Measurements from ENCODE around the gene MED15. TPM values are rescaled to one million over a fixed set of nuclear protein-coding genes. Genes with fewer than 3 reads are reported as not detected.

MED15 gene
- total and polyA plus RNA-seq, 4 donors, result 57.8 to 123 (median 69.1) TPM

- Histone ChIP-seq H3K9me3 (ENCODE audit: control insufficient read depth in 4 of 4, insufficient read depth in 3 of 4, low read length in 3 of 4) (no peaks in the 10 kb centered on the region), H3K27me3 (ENCODE audit: control insufficient read depth in 3 of 3, insufficient read depth in 3 of 3, low read length in 2 of 3) (no peaks in the 10 kb centered on the region), H3K27ac (ENCODE audit: low read depth in 1 of 2, low read length in 1 of 2) (no peak overlapping the region), H3K36me3 (ENCODE audit: control insufficient read depth in 4 of 4, insufficient read depth in 4 of 4, low read length in 4 of 4) (peaks cover 20 to 57% (median 25%) of the 10 kb centered on the region in 4 donors), H3K4me1 (ENCODE audit: control insufficient read depth in 5 of 5, insufficient read depth in 5 of 5, low read length in 5 of 5) (peaks cover 4 to 28% (median 13%) of the 10 kb centered on the region in 5 donors), H3K4me3 (no peak overlapping the region), H3K9ac (ENCODE audit: insufficient read depth in 1 of 2, low read length in 2 of 2) (no peak overlapping the region)
- TF ChIP-seq CTCF (IDR thresholded peaks at IDR 0.05; ENCODE audit: control extremely low read depth, extremely low read depth), result no peak
- WGBS, 2 donors, result 94 to 97% methylated on average over 11 of the region's 11 CpGs
- ATAC-seq (ENCODE audit: insufficient read depth, low FRiP score) (no peak), DNase-seq (no peak)
Observed at GRCh38 chr22:20572132-20572802, 64.9 kb downstream of the MED15 start.

- H3K27ac ChIP-seq (ENCODE audit: low read depth in 1 of 2, low read length in 1 of 2), result no peak overlapping the region
- 79 to 87% methylated on average over 8 of the region's 8 CpGs for WGBS, 2 donors
- no peak for ATAC-seq (ENCODE audit: insufficient read depth, low FRiP score)
- no peaks in the 10 kb centered on the region for H3K27me3 ChIP-seq (ENCODE audit: control insufficient read depth in 3 of 3, insufficient read depth in 3 of 3, low read length in 2 of 3)
- no peak overlapping the region for H3K9ac ChIP-seq (ENCODE audit: insufficient read depth in 1 of 2, low read length in 2 of 2)
- peaks cover 4 to 24% (median 12%) of the 10 kb centered on the region in 5 donors for H3K4me1 ChIP-seq (ENCODE audit: control insufficient read depth in 5 of 5, insufficient read depth in 5 of 5, low read length in 5 of 5)
- H3K9me3 ChIP-seq (ENCODE audit: control insufficient read depth in 4 of 4, insufficient read depth in 3 of 4, low read length in 3 of 4), result no peaks in the 10 kb centered on the region
- DNase-seq, result no peak
- TF ChIP-seq CTCF (IDR thresholded peaks at IDR 0.05; ENCODE audit: control extremely low read depth, extremely low read depth), result no peak
- H3K4me3 ChIP-seq, result no peak overlapping the region
- peaks cover 17 to 54% (median 21%) of the 10 kb centered on the region in 4 donors for H3K36me3 ChIP-seq (ENCODE audit: control insufficient read depth in 4 of 4, insufficient read depth in 4 of 4, low read length in 4 of 4)
Observed at GRCh38 chr22:20573176-20573832, 65.9 kb downstream of the MED15 start.

- H3K9ac ChIP-seq (ENCODE audit: insufficient read depth in 1 of 2, low read length in 2 of 2), result no peak overlapping the region
- H3K4me1 ChIP-seq (ENCODE audit: control insufficient read depth in 5 of 5, insufficient read depth in 5 of 5, low read length in 5 of 5), result peaks cover 3 to 18% (median 6%) of the 10 kb centered on the region in 5 donors
- no peaks in the 10 kb centered on the region for H3K9me3 ChIP-seq (ENCODE audit: control insufficient read depth in 4 of 4, insufficient read depth in 3 of 4, low read length in 3 of 4)
- no peak for DNase-seq
- peak overlapping the region in 1 of 2 donors; percentile 23 for H3K27ac ChIP-seq (ENCODE audit: low read depth in 1 of 2, low read length in 1 of 2)
- no peak for TF ChIP-seq CTCF (IDR thresholded peaks at IDR 0.05; ENCODE audit: control extremely low read depth, extremely low read depth)
- no peaks in the 10 kb centered on the region for H3K27me3 ChIP-seq (ENCODE audit: control insufficient read depth in 3 of 3, insufficient read depth in 3 of 3, low read length in 2 of 3)
- peaks cover 10 to 53% (median 20%) of the 10 kb centered on the region in 4 donors for H3K36me3 ChIP-seq (ENCODE audit: control insufficient read depth in 4 of 4, insufficient read depth in 4 of 4, low read length in 4 of 4)
- WGBS, 2 donors, result 85 to 86% methylated on average over 29 of the region's 29 CpGs
- H3K4me3 ChIP-seq, result no peak overlapping the region
- no peak for ATAC-seq (ENCODE audit: insufficient read depth, low FRiP score)
Observed at GRCh38 chr22:20573833-20574615, 66.6 kb downstream of the MED15 start.
